Liver (tissue), 9 donors: ENCODE data around the gene SESTD1. TPM values are rescaled to one million over a fixed set of nuclear protein-coding genes. Genes with fewer than 3 reads are reported as not detected.

ENCODE experiments used
- DNase-seq: peaks from one replicate; pipeline ENCODE4 v3.0.0-alpha.2; 2017; ENCODE audit warnings: low spot score
- H3K27ac ChIP-seq, 2 donors: one replicate each; pipeline ENCODE4 v1.7.0; 2013; ENCODE audit warnings: inconsistent platforms in 2 of 2, low read length in 2 of 2, control low read depth in 1 of 2, low read depth in 1 of 2, mild to moderate bottlenecking in 1 of 2
- H3K27me3 ChIP-seq, 4 donors: one replicate each; pipeline versions ENCODE4 v1.6.1 to v1.7.0; 2013; ENCODE audit warnings: low read length in 3 of 4, inconsistent platforms in 1 of 4, mild to moderate bottlenecking in 1 of 4, moderate library complexity in 1 of 4; ENCODE audit not compliant: control insufficient read depth in 4 of 4, insufficient read depth in 4 of 4
- H3K36me3 ChIP-seq, 4 donors: one replicate each; pipeline versions ENCODE4 v1.6.1 to v1.7.0; 2013; ENCODE audit warnings: low read length in 3 of 4, mild to moderate bottlenecking in 3 of 4, low read depth in 1 of 4, moderate library complexity in 1 of 4; ENCODE audit not compliant: control insufficient read depth in 4 of 4, insufficient read depth in 3 of 4
- H3K4me1 ChIP-seq, 4 donors: one replicate each; pipeline versions ENCODE4 v1.6.1 to v1.7.0; 2013; ENCODE audit warnings: low read length in 3 of 4, mild to moderate bottlenecking in 3 of 4, moderate library complexity in 1 of 4; ENCODE audit not compliant: control insufficient read depth in 4 of 4, insufficient read depth in 4 of 4
- H3K4me3 ChIP-seq, 3 donors: one replicate each; pipeline versions ENCODE4 v1.6.1 to v1.7.0; 2013; ENCODE audit warnings: low read length in 3 of 3, control low read depth in 1 of 3, low read depth in 1 of 3, mild to moderate bottlenecking in 1 of 3
- H3K9ac ChIP-seq, 2 donors: one replicate each; pipeline ENCODE4 v1.7.0; 2013; ENCODE audit warnings: low read length in 2 of 2, mild to moderate bottlenecking in 2 of 2, moderate library complexity in 2 of 2, control low read depth in 1 of 2, low read depth in 1 of 2
- H3K9me3 ChIP-seq, 4 donors: one replicate each; pipeline versions ENCODE4 v1.6.1 to v1.7.0; 2013; ENCODE audit warnings: low read length in 3 of 4; ENCODE audit not compliant: control insufficient read depth in 4 of 4
- ATF3 ChIP-seq: IDR thresholded peaks from 2 replicates; pipeline ENCODE4 v1.6.1; 2016; ENCODE audit warnings: antibody characterized with exemption
- CTCF ChIP-seq: fragments of 150-350 bp; IDR thresholded peaks from 2 replicates; pipeline ENCODE4 v1.5.1; 2017; ENCODE audit warnings: improper control_type of control experiment, low read depth, low read length; ENCODE audit not compliant: missing input control
- EGR1 ChIP-seq, 2 donors: IDR thresholded peaks; 2 replicates each; pipeline ENCODE4 v1.6.1; 2016 to 2018; ENCODE audit warnings: antibody characterized with exemption in 2 of 2, low read depth in 2 of 2
- FOXA1 ChIP-seq: IDR thresholded peaks from 2 replicates; pipeline ENCODE4 v1.6.1; 2016; ENCODE audit warnings: antibody characterized with exemption
- FOXA2 ChIP-seq: IDR thresholded peaks from 2 replicates; pipeline ENCODE4 v1.6.1; 2016; ENCODE audit warnings: antibody characterized with exemption
- HNF4A ChIP-seq, 2 donors: conservative IDR thresholded peaks; 2 replicates each; pipeline ENCODE4 v1.6.1; 2016; ENCODE audit warnings: antibody characterized with exemption in 2 of 2, mild to moderate bottlenecking in 2 of 2
- HNF4G ChIP-seq: IDR thresholded peaks from 2 replicates; pipeline ENCODE4 v1.6.1; 2016; ENCODE audit warnings: antibody characterized with exemption
- JUND ChIP-seq, 2 donors: IDR thresholded peaks; 2 replicates each; pipeline ENCODE4 v1.6.1; 2016; ENCODE audit warnings: antibody characterized with exemption in 2 of 2
- MAX ChIP-seq: IDR thresholded peaks from 2 replicates; pipeline ENCODE4 v1.6.1; 2016; ENCODE audit warnings: antibody characterized with exemption
- NR2F2 ChIP-seq: IDR thresholded peaks from 2 replicates; pipeline ENCODE4 v1.6.1; 2016; ENCODE audit warnings: antibody characterized with exemption
- RAD21 ChIP-seq, 2 donors: IDR thresholded peaks; 2 replicates each; pipeline ENCODE4 v1.6.1; 2016; ENCODE audit warnings: antibody characterized with exemption in 2 of 2, mild to moderate bottlenecking in 2 of 2
- REST ChIP-seq: IDR thresholded peaks from 2 replicates; pipeline ENCODE4 v1.6.1; 2016; ENCODE audit warnings: antibody characterized with exemption, mild to moderate bottlenecking
- RXRA ChIP-seq, 2 donors: IDR thresholded peaks; 2 replicates each; pipeline ENCODE4 v1.6.1; 2017 to 2018; ENCODE audit warnings: antibody characterized with exemption in 2 of 2, mild to moderate bottlenecking in 1 of 2
- SP1 ChIP-seq: IDR thresholded peaks from 2 replicates; pipeline ENCODE4 v1.6.1; 2018; ENCODE audit warnings: antibody characterized with exemption, mild to moderate bottlenecking
- TAF1 ChIP-seq: conservative IDR thresholded peaks from 2 replicates; pipeline ENCODE4 v1.6.1; 2016; ENCODE audit warnings: antibody characterized with exemption, mild to moderate bottlenecking
- ZBTB33 ChIP-seq: IDR thresholded peaks from 2 replicates; pipeline ENCODE4 v1.6.1; 2016; ENCODE audit warnings: antibody characterized with exemption
- WGBS: extraction: QIAGEN DNeasy Blood & Tissue Kit; methylation state at CpG from one replicate; pipeline ENCODE4 v1.1.7; 2013; 5-methylcytosine and 5-hydroxymethylcytosine counted together
- polyA plus RNA-seq, 2 donors: library from polyadenylated mRNA; stranded (reverse) in 1 of 2; unstranded in 1 of 2; fragments of 200-250 nt in 1 of 2; fragments of >200 nt in 1 of 2; fragmentation: Nextera tagmentation in 1 of 2; extraction: Ambion mirVana in 1 of 2; gene quantifications; one replicate each; pipeline versions ENCODE4 v1.2.1 to v1.2.3, GENCODE V29; 2013 to 2015
- total RNA-seq, 2 donors: library from RNA; depleted of rRNA; stranded (reverse); fragments of >200 nt; gene quantifications; one replicate each; pipeline ENCODE4 v1.2.3, GENCODE V29; 2014
- donor health status: healthy.
- donor health status: healthy.
- donor health status: healthy.
- donor health status: healthy.
- donor health status: healthy.

The SESTD1 gene
- total and polyA plus RNA-seq, 4 donors: 6.3 to 10.1 (median 7.4) TPM

GRCh38 chr2:179260224-179260623 lies 4.4 kb downstream of the SESTD1 start:
- H3K36me3 ChIP-seq: no peaks in the 10 kb centered on the region
- no peaks in the 10 kb centered on the region for H3K9me3 ChIP-seq
- TF ChIP-seq RAD21 (IDR thresholded peaks at IDR 0.05) (no peak), SP1 (no peak), NR2F2 (no peak), HNF4G (no peak), REST (no peak), HNF4A (conservative IDR thresholded peaks at IDR 0.05) (no peak), RXRA (IDR thresholded peaks at IDR 0.05) (no peak), FOXA1 (no peak), ATF3 (no peak), FOXA2 (no peak), JUND (IDR thresholded peaks at IDR 0.05) (no peak), EGR1 (IDR thresholded peaks at IDR 0.05; ENCODE audit: low read depth in 2 of 2) (no peak), CTCF (no peak)
- H3K4me3 ChIP-seq: no peak overlapping the region
- no peaks in the 10 kb centered on the region for H3K27me3 ChIP-seq
- WGBS: 74% methylated on average over 3 of the region's 3 CpGs
- H3K27ac ChIP-seq: no peak overlapping the region
- H3K4me1 ChIP-seq: peaks cover 2 to 12% (median 7%) of the 10 kb centered on the region in 4 donors
- H3K9ac ChIP-seq: no peak overlapping the region
- no peak for DNase-seq

- TF ChIP-seq RXRA (IDR thresholded peaks at IDR 0.05): no peak
- TF ChIP-seq RAD21 (IDR thresholded peaks at IDR 0.05): no peak
- H3K4me3 ChIP-seq: no peak overlapping the region
- WGBS: 81% methylated on average over 1 of the region's 1 CpG
- no peak overlapping the region for H3K27ac ChIP-seq
- no peaks in the 10 kb centered on the region for H3K36me3 ChIP-seq
- DNase-seq: no peak
- H3K27me3 ChIP-seq: no peaks in the 10 kb centered on the region
- H3K4me1 ChIP-seq: peaks cover 0 to 3% (median 0%) of the 10 kb centered on the region in 4 donors
- H3K9ac ChIP-seq: no peak overlapping the region
- H3K9me3 ChIP-seq: no peaks in the 10 kb centered on the region
Measured at GRCh38 chr2:179255129-179255528, 9.5 kb downstream of the SESTD1 start.

GRCh38 chr2:179253226-179253625 lies 11.4 kb downstream of the SESTD1 start:
- H3K27me3 ChIP-seq: no peaks in the 10 kb centered on the region
- no peak overlapping the region for H3K4me3 ChIP-seq
- no peak for DNase-seq
- H3K36me3 ChIP-seq: no peaks in the 10 kb centered on the region
- WGBS: 18% methylated on average over 1 of the region's 1 CpG
- peaks cover 0 to 3% (median 0%) of the 10 kb centered on the region in 4 donors for H3K4me1 ChIP-seq
- H3K9ac ChIP-seq: no peak overlapping the region
- TF ChIP-seq ZBTB33 (no peak), MAX (no peak), TAF1 (no peak), HNF4A (conservative IDR thresholded peaks at IDR 0.05) (no peak), HNF4G (no peak), RXRA (IDR thresholded peaks at IDR 0.05) (no peak), FOXA2 (no peak)
- no peaks in the 10 kb centered on the region for H3K9me3 ChIP-seq
- H3K27ac ChIP-seq: no peak overlapping the region
